ENCODE results near the gene TMEM150B. TPM values are rescaled to one million over a fixed set of nuclear protein-coding genes. Genes with fewer than 3 reads are reported as not detected.
A peak's percentile ranks its signal among the peaks of the same experiment; 100 is the strongest.

The TMEM150B gene
- total and polyA plus RNA-seq, 2 of the 13 experiments (the other 11 are each of a cell fraction or from before 2014, with no cell fraction given), result 1.3 to 1.8 TPM

- TF ChIP-seq IKZF5 (CRISPR knock-in tag; IDR thresholded peaks at IDR 0.05), result no peak
- no peak for TF ChIP-seq LCORL (IDR thresholded peaks at IDR 0.05)
- peak; percentile 37; the same call in 1 of the 2 replicates for TF ChIP-seq LCORL (CRISPR knock-in tag; IDR thresholded peaks at IDR 0.05)
- peak; percentile 54 for TF ChIP-seq HNRNPK (IDR thresholded peaks at IDR 0.05; ENCODE audit: low read depth, low read length, poor library complexity, severe bottlenecking)
- no peak for TF ChIP-seq SPEN (CRISPR knock-in tag; IDR thresholded peaks at IDR 0.05; ENCODE audit: low read depth)
- no peak for TF ChIP-seq ZBTB7B (CRISPR knock-in tag; IDR thresholded peaks at IDR 0.05)
- no peak for TF ChIP-seq ZNF619 (CRISPR knock-in tag; IDR thresholded peaks at IDR 0.05)
- no peak for TF ChIP-seq ZNF318 (CRISPR knock-in tag; IDR thresholded peaks at IDR 0.05)
- TF ChIP-seq NONO (IDR thresholded peaks at IDR 0.05), result no peak
- peak; percentile 52; the same call in 1 of the 2 replicates for TF ChIP-seq NONO (CRISPR knock-in tag; conservative IDR thresholded peaks at IDR 0.05)
- no peak for TF ChIP-seq GRHL1 (CRISPR knock-in tag; conservative IDR thresholded peaks at IDR 0.05)
- TF ChIP-seq NR2F6 (IDR thresholded peaks at IDR 0.05), result 0 out of 2 replicates have a peak, but pooled peaks have one; percentile 6
- TF ChIP-seq NR2F6 (CRISPR knock-in tag; IDR thresholded peaks at IDR 0.05), result no peak
- no peak for TF ChIP-seq MYPOP (CRISPR knock-in tag; IDR thresholded peaks at IDR 0.05)
- 0 out of 2 replicates have a peak, but pooled peaks have one; percentile 20 for TF ChIP-seq ZNF414 (CRISPR knock-in tag; IDR thresholded peaks at IDR 0.05)
- TF ChIP-seq RFXANK (CRISPR knock-in tag; IDR thresholded peaks at IDR 0.05), result no peak
Measured at GRCh38 chr19:55340784-55341147, 15.6 kb upstream of the TMEM150B start (continued).

All from HepG2 (cell line).